CD1c-positive myeloid dendritic cell (primary cell): ENCODE data around the gene PTPRN2.
"Not testable (repeated sequence)": the region's sequence is repeated elsewhere in the genome, so short reads cannot be mapped to it uniquely, and the experiment has no call there.

Experiments
- DNase-seq: peaks from one replicate; pipeline ENCODE4 v3.0.0-alpha.2; 2016; ENCODE audit errors: extremely low spot score

The PTPRN2 gene

GRCh38 chr7:157928808-157929425 lies 658.7 kb downstream of the PTPRN2 start:
- no peak for DNase-seq

GRCh38 chr7:157928171-157928794 lies 659.3 kb downstream of the PTPRN2 start:
- no peak for DNase-seq

GRCh38 chr7:157927313-157927925 lies 660.2 kb downstream of the PTPRN2 start:
- no peak for DNase-seq

- no peak for DNase-seq
Measured at GRCh38 chr7:157926521-157927150, 661.0 kb downstream of the PTPRN2 start.

GRCh38 chr7:157926107-157926506 lies 661.5 kb downstream of the PTPRN2 start:
- DNase-seq, result no peak

- no peak for DNase-seq
Measured at GRCh38 chr7:157925383-157925875, 662.2 kb downstream of the PTPRN2 start.

- no peak for DNase-seq
Measured at GRCh38 chr7:157923903-157924630, 663.6 kb downstream of the PTPRN2 start.

GRCh38 chr7:157922576-157922975 lies 665.0 kb downstream of the PTPRN2 start:
- no peak for DNase-seq

- DNase-seq, result no peak
Measured at GRCh38 chr7:157918326-157919080, 669.1 kb downstream of the PTPRN2 start.

- DNase-seq, result no peak
Measured at GRCh38 chr7:157916946-157917640, 670.5 kb downstream of the PTPRN2 start.

GRCh38 chr7:157910446-157910845 lies 677.2 kb downstream of the PTPRN2 start:
- no peak for DNase-seq

- DNase-seq, result not testable (repeated sequence)
Measured at GRCh38 chr7:157910045-157910444, 677.6 kb downstream of the PTPRN2 start.

GRCh38 chr7:157909370-157909769 lies 678.3 kb downstream of the PTPRN2 start:
- no peak for DNase-seq

- DNase-seq, result no peak
Measured at GRCh38 chr7:157908006-157908782, 679.4 kb downstream of the PTPRN2 start.

- no peak for DNase-seq
Measured at GRCh38 chr7:157907091-157907490, 680.5 kb downstream of the PTPRN2 start.

- DNase-seq, result no peak
Measured at GRCh38 chr7:157906583-157906982, 681.0 kb downstream of the PTPRN2 start.

- no peak for DNase-seq
Measured at GRCh38 chr7:157905651-157906461, 681.8 kb downstream of the PTPRN2 start.

- no peak for DNase-seq
Measured at GRCh38 chr7:157904866-157905570, 682.6 kb downstream of the PTPRN2 start.
